Neuron (in vitro differentiated cells): ENCODE data around the gene ZC2HC1C.
"Not testable (repeated sequence)": the region's sequence is repeated elsewhere in the genome, so short reads cannot be mapped to it uniquely, and the experiment has no call there.

Experiments used
- H2AFZ ChIP-seq: one replicate; pipeline ENCODE4 v1.6.1; 2013; ENCODE audit warnings: low read depth, mild to moderate bottlenecking, inconsistent platforms, low read length, moderate library complexity
- H3K27me3 ChIP-seq: one replicate; pipeline ENCODE4 v1.6.1; 2013; ENCODE audit warnings: low read length; ENCODE audit not compliant: insufficient read depth
- H3K36me3 ChIP-seq: one replicate; pipeline ENCODE4 v1.6.1; 2013; ENCODE audit warnings: low read length; ENCODE audit not compliant: insufficient read depth
- H3K4me1 ChIP-seq: one replicate; pipeline ENCODE4 v1.6.1; 2013; ENCODE audit warnings: low read length; ENCODE audit not compliant: insufficient read depth
- H3K4me3 ChIP-seq: 2 replicates; pipeline ENCODE4 v1.5.1; 2013; ENCODE audit warnings: mild to moderate bottlenecking, low read length, moderate library complexity
- H3K9me3 ChIP-seq: one replicate; pipeline ENCODE4 v1.6.1; 2013; ENCODE audit warnings: low read length

Gene ZC2HC1C

DNA sequence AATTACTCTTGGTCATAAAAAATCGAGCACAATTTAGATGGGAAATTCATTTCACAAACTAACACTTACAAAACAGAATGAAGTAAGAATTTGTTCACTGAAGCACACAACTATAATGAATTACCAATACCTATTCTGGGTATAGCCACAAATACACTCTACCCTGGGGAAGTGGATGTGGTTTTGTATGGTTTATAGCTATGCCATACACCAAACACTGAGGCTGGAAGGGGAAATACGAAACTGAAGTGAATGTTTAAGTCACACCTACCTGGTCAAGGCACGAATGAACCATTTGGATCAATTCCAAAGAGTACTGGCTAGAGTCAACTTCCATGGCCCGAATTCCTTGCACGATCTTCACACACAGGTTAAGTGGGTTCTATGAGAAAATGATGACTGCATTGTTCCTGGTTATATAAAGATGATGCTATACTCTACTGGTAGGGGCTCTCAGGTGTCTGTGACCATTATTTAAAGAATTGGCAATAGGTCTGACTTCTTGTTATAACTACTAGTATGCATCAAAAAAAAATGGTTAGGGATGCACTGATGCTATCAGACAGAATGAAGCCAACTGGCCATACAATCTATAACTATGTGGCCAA, 44.6 kb downstream of the ZC2HC1C start:
- no peaks in the 10 kb centered on the region for H3K27me3 ChIP-seq
- H3K36me3 ChIP-seq, result peaks cover 34% of the 10 kb centered on the region

DNA sequence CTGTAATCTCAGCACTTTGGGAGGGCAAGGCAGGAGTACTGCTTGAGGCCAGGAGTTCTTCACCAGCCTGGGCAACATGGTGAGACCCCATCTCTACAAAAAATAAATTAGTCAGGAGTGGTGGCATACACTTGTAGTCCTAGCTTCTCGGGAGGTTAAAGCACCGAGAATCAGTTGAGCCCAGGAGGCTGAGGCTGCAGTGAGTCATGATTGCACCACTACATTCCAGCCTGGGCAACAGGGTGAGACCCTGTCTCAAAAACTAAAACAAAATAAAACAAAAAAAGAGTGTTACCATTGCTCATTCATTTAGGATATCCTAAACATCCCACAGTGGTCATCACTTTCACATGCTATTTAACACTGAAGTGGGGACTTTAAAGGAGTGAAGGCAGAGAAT, 49.6 kb downstream of the ZC2HC1C start:
- Histone ChIP-seq H3K4me1 (no peaks in the 10 kb centered on the region), H3K27me3 (no peaks in the 10 kb centered on the region), H3K9me3 (no peaks in the 10 kb centered on the region), H2AFZ (no peak overlapping the region), H3K36me3 (peaks cover 10% of the 10 kb centered on the region), H3K4me3 (no peak overlapping the region)

More for the DNA sequence above, 44.6 kb downstream of the ZC2HC1C start:
- H2AFZ ChIP-seq, result no peak overlapping the region
- no peaks in the 10 kb centered on the region for H3K4me1 ChIP-seq
- no peak overlapping the region for H3K4me3 ChIP-seq
- no peaks in the 10 kb centered on the region for H3K9me3 ChIP-seq

DNA sequence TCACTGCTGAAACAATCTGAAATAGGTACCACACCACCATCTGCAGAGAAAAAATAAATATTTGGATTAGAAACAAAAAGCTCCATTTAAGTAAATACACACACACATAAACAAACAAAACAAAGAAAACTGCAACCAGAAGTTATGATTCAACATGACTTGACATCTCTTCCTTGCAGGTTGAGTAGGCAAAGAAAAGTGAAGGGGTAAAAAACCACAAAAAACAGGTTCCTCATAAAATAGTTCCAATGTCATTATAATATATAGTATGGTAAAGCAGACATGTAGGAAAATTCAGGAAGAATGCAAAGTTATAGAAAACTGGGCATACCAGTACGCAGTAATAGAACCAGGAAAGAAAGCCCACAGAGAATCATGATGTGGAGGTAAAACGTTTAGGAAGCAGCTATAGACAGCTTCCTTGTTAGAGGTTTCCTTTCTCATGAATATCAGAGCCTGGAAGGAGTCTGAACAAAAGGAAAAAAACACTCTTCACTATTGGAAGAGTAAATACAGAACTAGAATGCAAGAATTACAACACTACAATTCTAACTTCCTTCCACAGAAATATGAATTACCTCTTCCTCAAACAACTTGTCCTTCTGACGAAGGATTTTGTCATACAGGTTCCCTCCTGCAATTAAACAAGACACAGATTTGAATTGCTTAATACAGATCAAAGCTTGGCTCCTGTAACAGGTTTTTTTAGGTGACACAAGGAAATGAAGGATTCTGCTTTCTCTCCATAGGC, 51.3 kb downstream of the ZC2HC1C start:
- Histone ChIP-seq H3K4me3 (no peak overlapping the region), H2AFZ (no peak overlapping the region), H3K36me3 (peaks cover 2% of the 10 kb centered on the region), H3K4me1 (peaks cover 3% of the 10 kb centered on the region), H3K9me3 (no peaks in the 10 kb centered on the region), H3K27me3 (no peaks in the 10 kb centered on the region)

DNA sequence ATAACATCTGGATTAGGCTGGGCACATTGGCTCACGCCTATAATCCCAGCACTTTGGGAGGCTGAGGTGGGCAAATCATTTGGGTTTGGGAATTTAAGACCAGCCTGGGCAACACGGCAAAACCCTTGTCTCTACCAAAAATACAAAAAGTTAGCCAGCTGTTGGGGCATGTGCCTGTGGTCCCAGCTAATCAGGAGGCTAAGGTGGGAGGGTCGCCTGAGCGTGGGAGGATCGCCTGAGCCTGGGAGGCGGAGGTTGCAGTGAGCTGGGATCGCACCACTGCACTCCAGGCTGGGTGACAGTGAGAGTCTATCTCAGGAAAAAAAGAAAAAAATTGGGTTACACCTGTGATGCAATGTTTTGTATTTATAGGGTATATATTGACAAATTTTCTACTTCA, 52.1 kb downstream of the ZC2HC1C start:
- H3K4me1 ChIP-seq, result peaks cover 3% of the 10 kb centered on the region
- no peaks in the 10 kb centered on the region for H3K27me3 ChIP-seq
- H2AFZ ChIP-seq, result no peak overlapping the region
- no peak overlapping the region for H3K4me3 ChIP-seq
- H3K36me3 ChIP-seq, result peaks cover 2% of the 10 kb centered on the region
- H3K9me3 ChIP-seq, result no peaks in the 10 kb centered on the region

DNA sequence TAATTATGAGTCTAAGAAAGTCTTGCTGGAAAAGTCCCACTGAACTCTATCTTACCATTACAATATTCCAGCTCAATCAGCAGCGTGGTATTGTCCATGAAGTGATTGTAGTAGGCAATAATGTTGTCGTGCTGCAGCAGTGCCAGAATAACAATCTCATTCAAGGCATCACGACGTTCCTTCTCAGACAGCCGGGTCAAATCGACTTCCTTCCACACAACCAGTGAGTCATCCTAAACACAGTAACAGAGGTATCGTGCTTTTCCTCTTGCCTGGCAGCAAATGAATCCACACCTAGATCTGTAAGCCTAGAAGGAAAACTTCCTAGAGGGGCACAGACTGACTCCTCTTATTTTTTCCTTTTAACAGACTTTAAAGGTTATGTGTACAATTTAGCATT, 54.5 kb downstream of the ZC2HC1C start:
- H2AFZ ChIP-seq, result no peak overlapping the region
- no peaks in the 10 kb centered on the region for H3K9me3 ChIP-seq
- peaks cover 9% of the 10 kb centered on the region for H3K4me1 ChIP-seq
- no peak overlapping the region for H3K4me3 ChIP-seq
- no peaks in the 10 kb centered on the region for H3K36me3 ChIP-seq
- H3K27me3 ChIP-seq, result no peaks in the 10 kb centered on the region

DNA sequence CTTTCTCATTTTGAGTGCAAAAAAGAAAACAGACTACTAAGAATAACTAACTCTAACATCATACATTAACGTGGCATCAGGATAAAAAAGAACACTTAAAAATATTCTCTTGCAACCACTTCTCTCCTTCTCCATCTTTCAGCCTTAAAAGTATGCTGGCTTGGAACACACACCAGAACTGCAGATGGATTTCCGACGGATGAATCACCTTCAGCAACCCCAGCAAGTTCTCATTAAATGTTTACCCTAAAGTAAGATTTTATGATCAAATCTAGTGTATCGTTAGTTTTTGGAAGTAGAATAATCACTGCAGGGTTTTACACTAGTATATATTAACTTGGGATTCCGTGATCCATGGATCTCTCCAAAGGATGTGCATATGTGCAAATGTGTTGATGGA, 56.2 kb downstream of the ZC2HC1C start:
- Histone ChIP-seq H3K4me3 (peak overlapping the region; percentile 68), H3K4me1 (peaks cover 9% of the 10 kb centered on the region), H3K27me3 (no peaks in the 10 kb centered on the region), H3K9me3 (no peaks in the 10 kb centered on the region), H2AFZ (no peak overlapping the region), H3K36me3 (no peaks in the 10 kb centered on the region)

DNA sequence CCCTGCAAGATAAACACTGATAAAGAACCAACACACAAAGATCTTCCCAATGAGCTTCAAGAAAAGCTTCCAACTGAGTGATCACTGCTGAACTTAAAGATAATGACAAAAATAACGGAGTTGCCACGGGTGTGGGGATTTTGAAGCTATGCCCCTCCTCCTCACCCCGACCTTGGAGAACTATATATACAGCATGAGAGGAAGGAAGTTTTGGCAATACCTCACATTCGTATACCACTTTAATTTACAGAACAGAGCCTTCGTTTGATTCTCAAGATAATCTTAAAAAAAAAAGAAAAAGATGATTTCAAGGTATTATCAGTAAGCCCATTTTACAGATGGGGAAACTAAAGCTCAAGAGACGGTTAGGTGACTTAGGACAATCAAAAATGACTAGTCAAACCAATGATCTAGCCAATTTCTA, 56.7 kb downstream of the ZC2HC1C start:
- H3K9me3 ChIP-seq, result no peaks in the 10 kb centered on the region
- no peak overlapping the region for H2AFZ ChIP-seq
- H3K27me3 ChIP-seq, result no peaks in the 10 kb centered on the region
- peak overlapping the region; percentile 68 for H3K4me3 ChIP-seq
- H3K36me3 ChIP-seq, result no peaks in the 10 kb centered on the region
- peaks cover 9% of the 10 kb centered on the region for H3K4me1 ChIP-seq

DNA sequence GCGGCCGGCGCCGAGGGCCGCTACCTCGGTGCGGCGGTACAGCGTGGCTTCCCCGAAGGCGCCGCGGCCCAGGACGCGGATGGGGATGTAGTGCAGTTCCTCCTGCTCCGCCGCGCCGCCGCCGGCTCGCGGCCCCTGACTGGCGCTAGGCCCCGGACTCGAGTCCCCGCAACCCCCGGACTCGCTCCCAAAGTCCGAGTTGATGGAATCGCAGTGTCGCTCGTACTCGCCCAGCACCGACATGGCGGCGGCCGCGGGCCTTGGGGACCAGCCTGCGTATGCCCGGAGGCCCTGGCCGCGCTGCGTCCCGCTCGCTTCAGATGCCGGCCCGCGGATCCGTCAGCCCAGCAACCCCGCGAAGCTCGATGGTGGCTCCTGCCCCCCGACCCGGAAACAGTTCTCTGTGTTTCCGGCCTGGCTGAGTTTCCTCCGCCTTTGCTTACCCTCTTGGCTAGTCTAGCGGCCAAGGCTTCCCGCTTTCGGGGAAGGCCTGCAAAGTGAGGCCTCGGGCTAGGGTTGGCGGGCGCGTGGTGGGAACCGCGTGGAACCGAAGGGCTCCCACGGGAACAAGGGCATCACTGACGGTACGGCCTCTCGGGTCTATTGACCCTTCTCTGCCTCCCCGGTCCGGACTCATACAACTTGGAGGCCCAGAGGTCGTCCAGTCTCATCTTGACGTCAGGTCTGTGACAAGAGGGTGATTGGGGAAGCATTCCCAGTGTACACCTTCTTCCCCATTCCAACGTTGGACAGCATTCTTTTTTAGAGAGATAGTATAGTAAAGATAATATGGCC, 57.4 kb downstream of the ZC2HC1C start, which contains the start of gene NEK9:
TSS of gene NEK9 (minus strand) at position 370 of the 795 bp plus-strand sequence. CDS start at position 243, 127 bp downstream.
- H3K36me3 ChIP-seq, result no peaks in the 10 kb centered on the region
- H3K4me3 ChIP-seq, result peak within 1 kb of the TSS; percentile 68
- peak within 1 kb of the TSS; percentile 49 for H2AFZ ChIP-seq
- peaks cover 9% of the 10 kb centered on the region for H3K4me1 ChIP-seq
- H3K9me3 ChIP-seq, result no peaks in the 10 kb centered on the region
- no peaks in the 10 kb centered on the region for H3K27me3 ChIP-seq

DNA sequence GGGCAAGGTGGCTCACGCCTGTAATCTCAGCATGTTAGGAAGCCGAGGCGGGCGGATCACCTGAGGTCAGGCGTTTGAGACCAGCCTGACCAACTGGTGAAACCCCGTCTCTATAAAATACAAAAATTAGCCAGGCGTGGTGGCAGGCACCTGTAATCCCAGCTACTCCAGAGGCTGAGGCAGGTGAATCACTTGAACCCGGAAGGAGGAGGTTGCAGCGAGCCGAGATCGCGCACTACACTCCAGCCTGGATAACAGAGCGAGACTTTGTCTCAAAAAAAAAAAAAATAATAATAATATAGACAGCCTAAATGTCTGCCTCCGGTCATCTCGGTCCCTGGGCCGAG, 58.0 kb downstream of the ZC2HC1C start:
- not testable (repeated sequence) for H3K36me3 ChIP-seq, H3K27me3 ChIP-seq, H3K4me1 ChIP-seq, H3K9me3 ChIP-seq, H2AFZ ChIP-seq
- peak overlapping the region; percentile 68 for H3K4me3 ChIP-seq

DNA sequence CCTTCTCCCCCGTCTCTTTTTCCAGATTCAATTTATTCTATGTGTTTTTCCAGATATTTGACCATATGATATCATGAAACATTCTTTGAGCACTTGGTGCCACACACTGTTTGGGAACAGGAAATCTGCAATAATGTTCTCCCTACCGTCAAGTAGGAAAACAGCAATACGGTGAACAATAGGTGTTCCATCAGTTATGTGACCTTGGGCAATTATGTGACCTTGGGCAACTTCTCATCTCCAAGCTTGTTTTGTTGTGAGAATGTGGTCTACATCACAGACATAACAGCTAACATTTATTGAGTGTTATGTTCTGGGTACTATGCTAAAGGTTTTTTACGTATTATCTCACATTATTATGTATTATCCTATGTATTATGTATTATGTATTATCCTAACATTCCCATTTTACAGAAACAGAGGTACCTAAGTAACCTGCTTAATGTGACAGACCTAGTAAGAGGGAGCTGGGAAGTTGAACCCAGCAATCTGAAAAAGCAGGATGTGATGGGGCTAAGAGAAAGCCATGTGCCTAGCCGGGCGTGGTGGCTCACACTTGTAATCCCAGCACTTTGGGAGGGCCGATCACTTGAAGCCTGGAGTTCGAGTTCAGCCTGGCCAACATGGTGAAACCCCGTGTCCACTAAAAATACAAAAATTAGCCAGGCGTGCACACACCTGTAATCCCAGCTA, 58.6 kb downstream of the ZC2HC1C start:
- H3K4me3 ChIP-seq, result peak overlapping the region; percentile 68
- no peak overlapping the region for H2AFZ ChIP-seq
- no peaks in the 10 kb centered on the region for H3K36me3 ChIP-seq
- peaks cover 9% of the 10 kb centered on the region for H3K4me1 ChIP-seq
- no peaks in the 10 kb centered on the region for H3K27me3 ChIP-seq
- no peaks in the 10 kb centered on the region for H3K9me3 ChIP-seq

DNA sequence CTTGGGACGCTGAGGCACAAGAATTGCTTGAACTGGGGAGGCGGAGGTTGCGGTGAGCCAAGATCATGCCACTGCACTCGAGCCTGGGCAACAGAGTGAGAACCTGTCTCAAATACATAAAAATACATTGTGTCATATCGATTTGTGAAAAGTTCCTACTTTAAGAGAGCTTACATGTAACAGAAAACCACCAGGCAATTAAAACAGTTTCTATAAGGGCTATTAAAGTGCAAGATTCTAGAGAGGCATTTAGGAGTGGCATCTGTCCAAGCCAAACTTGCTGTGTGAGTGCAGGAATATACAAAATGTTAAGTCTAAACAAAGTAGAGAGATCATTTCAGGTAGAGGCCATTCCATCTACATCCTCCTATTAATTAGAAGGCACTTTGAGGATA, 59.2 kb downstream of the ZC2HC1C start:
- Histone ChIP-seq H3K4me3 (no peak overlapping the region), H3K27me3 (no peaks in the 10 kb centered on the region), H2AFZ (no peak overlapping the region), H3K4me1 (peaks cover 9% of the 10 kb centered on the region), H3K9me3 (no peaks in the 10 kb centered on the region), H3K36me3 (peaks cover 4% of the 10 kb centered on the region)
